Upper lobe of right lung (tissue), 1 donor: Measurements from ENCODE around the gene TMEM174. TPM values are rescaled to one million over a fixed set of nuclear protein-coding genes. Genes with fewer than 3 reads are reported as not detected.

Source experiments
- ATAC-seq: fragments of 200-7000 bp; cut with Tn5 transposase; one replicate; pipeline ENCODE4 v1.9.1; 2020; ENCODE audit warnings: mild to moderate bottlenecking, moderate library complexity
- DNase-seq: peaks from one replicate; pipeline ENCODE4 v3.0.0-alpha.2; 2020
- H3K27ac ChIP-seq: fragments of 200-600 bp; one replicate; pipeline ENCODE4 v1.8.0; 2022
- H3K27me3 ChIP-seq: fragments of 200-600 bp; one replicate; pipeline ENCODE4 v1.8.0; 2022; ENCODE audit warnings: mild to moderate bottlenecking
- H3K36me3 ChIP-seq: fragments of 200-600 bp; one replicate; pipeline ENCODE4 v1.8.0; 2022
- H3K4me1 ChIP-seq: fragments of 200-600 bp; one replicate; pipeline ENCODE4 v1.8.0; 2022
- H3K4me3 ChIP-seq: fragments of 200-600 bp; one replicate; pipeline ENCODE4 v1.8.0; 2022; ENCODE audit warnings: mild to moderate bottlenecking
- H3K9me3 ChIP-seq: fragments of 200-600 bp; one replicate; pipeline ENCODE4 v1.8.0; 2022
- CTCF ChIP-seq: fragments of 200-600 bp; IDR thresholded peaks from one replicate; pipeline ENCODE4 v1.8.0; 2022; ENCODE audit warnings: antibody characterized with exemption
- intact Hi-C: fragments of 100-400 bp; cut with DNase I; formaldehyde crosslinking; loops from one replicate; pipeline ENCODE4 v1.11.0; 2022
- total RNA-seq: library from RNA; stranded (reverse); fragmentation: NEBNext Ultra II Directional; extraction: Animal tissue kit (Norgen Biotek cat#: 25700); gene quantifications from one replicate; pipeline ENCODE4 v1.2.1, GENCODE V29; 2021
- donor health status: DM: no; HTN: yes; CAD: no; lungs with severe emphysema.

TMEM174 gene
- total RNA-seq, 1 donor from 2014 or later = not detected

DNA sequence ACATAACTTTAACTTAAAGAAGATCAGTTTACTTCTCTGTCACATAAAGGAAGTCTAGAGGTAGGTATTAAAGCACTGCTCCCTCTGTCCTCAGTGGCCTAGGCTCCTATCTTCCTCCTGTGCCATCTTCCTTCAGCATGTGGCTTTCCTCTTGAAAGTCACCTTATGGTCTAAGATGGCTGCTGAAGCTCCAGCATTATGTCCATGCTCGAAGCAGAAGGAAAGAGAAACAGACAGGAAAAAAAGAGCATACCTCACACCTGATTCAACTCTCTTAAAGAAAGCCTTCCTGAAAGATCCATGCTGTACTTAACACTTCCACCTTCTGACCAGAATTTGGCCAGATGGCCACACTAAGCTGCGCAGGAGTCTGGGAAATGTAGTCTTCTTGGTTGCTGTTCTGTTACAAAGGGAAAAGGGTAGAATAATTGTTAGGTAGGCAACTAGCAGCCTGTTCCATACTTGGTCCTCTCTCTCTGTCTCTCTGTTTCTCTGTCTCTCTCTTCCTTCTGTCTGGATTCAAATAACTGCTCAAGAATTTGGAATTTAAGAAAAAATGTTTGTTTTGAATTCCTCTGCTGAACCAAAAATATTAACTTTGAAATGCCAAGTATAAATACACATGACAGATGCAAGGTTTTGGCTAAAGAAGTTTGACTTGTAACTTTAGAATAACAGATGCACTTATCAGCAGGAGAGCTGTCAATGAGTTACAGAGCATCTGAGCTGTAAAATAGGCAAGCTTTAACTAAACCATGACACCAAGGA is 16.0 kb downstream of the TMEM174 start:
- intact Hi-C loops = no loop called here
- H3K27me3 ChIP-seq = peaks cover under 1% of the 10 kb centered on the region
- ATAC-seq (no peak), DNase-seq (no peak)
- H3K4me3 ChIP-seq = no peak overlapping the region
- no peak overlapping the region for H3K27ac ChIP-seq
- no peaks in the 10 kb centered on the region for H3K9me3 ChIP-seq
- H3K4me1 ChIP-seq = no peaks in the 10 kb centered on the region
- no peaks in the 10 kb centered on the region for H3K36me3 ChIP-seq
- TF ChIP-seq CTCF = no peak

DNA sequence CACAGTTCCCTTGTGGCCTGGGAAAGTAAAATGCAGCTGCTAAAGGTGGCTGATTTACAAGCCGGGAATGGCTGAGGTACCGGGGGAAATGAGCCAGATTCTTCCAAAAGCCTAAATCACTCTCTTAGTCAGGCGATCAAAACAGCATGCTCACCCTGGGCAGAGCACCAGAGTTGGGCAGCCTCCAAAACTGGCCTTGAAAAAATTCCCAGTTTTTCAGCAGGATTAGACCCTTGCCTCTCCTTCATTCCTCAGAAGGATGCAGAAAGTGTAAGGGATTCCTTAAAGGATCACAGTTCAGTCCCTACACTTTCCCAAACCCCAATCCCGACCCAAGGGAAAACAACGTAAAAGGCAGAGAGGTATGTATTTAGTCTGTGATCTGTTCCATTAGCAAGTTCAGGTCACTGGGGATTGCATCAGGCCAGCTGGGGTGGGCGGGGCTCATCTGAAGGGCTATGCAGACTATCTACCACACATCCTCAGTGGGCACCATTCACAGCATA is 16.9 kb downstream of the TMEM174 start:
- intact Hi-C loops = no loop called here
- no peaks in the 10 kb centered on the region for H3K9me3 ChIP-seq
- TF ChIP-seq CTCF = no peak
- no peak for ATAC-seq
- no peaks in the 10 kb centered on the region for H3K4me1 ChIP-seq
- no peak overlapping the region for H3K4me3 ChIP-seq
- no peak for DNase-seq
- H3K36me3 ChIP-seq = no peaks in the 10 kb centered on the region
- H3K27me3 ChIP-seq = peaks cover under 1% of the 10 kb centered on the region
- no peak overlapping the region for H3K27ac ChIP-seq

DNA sequence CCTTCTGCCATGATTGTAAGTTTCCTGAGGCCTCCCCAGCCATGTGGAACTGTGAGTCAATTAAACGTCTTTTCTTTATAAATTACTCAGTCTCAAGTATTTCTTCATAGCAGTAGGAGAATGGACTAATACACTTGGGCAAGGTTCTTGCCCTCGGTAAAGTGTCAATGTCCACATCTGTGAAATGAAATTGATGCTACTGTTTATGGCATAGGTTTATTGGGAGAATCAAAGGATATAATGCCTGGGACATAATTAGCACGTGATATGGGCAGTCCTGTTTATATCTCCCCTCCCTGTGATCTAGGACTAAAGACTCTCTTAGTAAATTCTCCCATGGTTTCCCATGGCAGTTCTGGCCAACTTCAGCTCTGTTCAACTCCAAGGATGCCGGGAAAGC is 19.4 kb downstream of the TMEM174 start:
- ATAC-seq (no peak), DNase-seq (no peak)
- Histone ChIP-seq H3K36me3 (no peaks in the 10 kb centered on the region), H3K27ac (no peak overlapping the region), H3K4me1 (no peaks in the 10 kb centered on the region), H3K4me3 (no peak overlapping the region), H3K27me3 (peaks cover 4% of the 10 kb centered on the region), H3K9me3 (no peaks in the 10 kb centered on the region)
- intact Hi-C loops = no loop called here
- no peak for TF ChIP-seq CTCF

GRCh38 chr5:73193592-73193991 is 20.6 kb downstream of the TMEM174 start:
- TF ChIP-seq CTCF = no peak
- H3K27me3 ChIP-seq = peaks cover 4% of the 10 kb centered on the region
- no peak for ATAC-seq
- no peaks in the 10 kb centered on the region for H3K9me3 ChIP-seq
- H3K36me3 ChIP-seq = no peaks in the 10 kb centered on the region
- H3K27ac ChIP-seq = no peak overlapping the region
- H3K4me1 ChIP-seq = no peaks in the 10 kb centered on the region
- DNase-seq = no peak
- intact Hi-C loops = no loop called here
- H3K4me3 ChIP-seq = no peak overlapping the region

GRCh38 chr5:73196201-73196600 is 23.2 kb downstream of the TMEM174 start:
- ATAC-seq (no peak), DNase-seq (no peak)
- no peak for TF ChIP-seq CTCF
- no peaks in the 10 kb centered on the region for H3K4me1 ChIP-seq
- no peak overlapping the region for H3K27ac ChIP-seq
- H3K4me3 ChIP-seq = no peak overlapping the region
- H3K27me3 ChIP-seq = peaks cover 4% of the 10 kb centered on the region
- H3K9me3 ChIP-seq = no peaks in the 10 kb centered on the region
- intact Hi-C loops = no loop called here
- no peaks in the 10 kb centered on the region for H3K36me3 ChIP-seq
